Choroid plexus epithelial cell (primary cell): Measurements from ENCODE around the gene TSPYL6.

ENCODE experiments used
- DNase-seq: peaks from one replicate; pipeline ENCODE4 v3.0.0-alpha.2; 2010; ENCODE audit warnings: low read depth
- H3K4me3 ChIP-seq: 2 replicates; pipeline ENCODE4 v1.5.1; 2011; ENCODE audit warnings: low read depth, mild to moderate bottlenecking, control low read depth, low read length, moderate library complexity
- TF ChIP-seq, protein P1 (sequence below): conservative IDR thresholded peaks from 2 replicates; pipeline ENCODE4 v1.5.1; 2011; ENCODE audit warnings: low read depth, mild to moderate bottlenecking, control low read depth, inconsistent platforms, low read length, moderate library complexity

TSPYL6 gene

GRCh38 chr2:54239427-54239826, 16.6 kb downstream of the TSPYL6 start:
- TF ChIP-seq, protein P1, sequence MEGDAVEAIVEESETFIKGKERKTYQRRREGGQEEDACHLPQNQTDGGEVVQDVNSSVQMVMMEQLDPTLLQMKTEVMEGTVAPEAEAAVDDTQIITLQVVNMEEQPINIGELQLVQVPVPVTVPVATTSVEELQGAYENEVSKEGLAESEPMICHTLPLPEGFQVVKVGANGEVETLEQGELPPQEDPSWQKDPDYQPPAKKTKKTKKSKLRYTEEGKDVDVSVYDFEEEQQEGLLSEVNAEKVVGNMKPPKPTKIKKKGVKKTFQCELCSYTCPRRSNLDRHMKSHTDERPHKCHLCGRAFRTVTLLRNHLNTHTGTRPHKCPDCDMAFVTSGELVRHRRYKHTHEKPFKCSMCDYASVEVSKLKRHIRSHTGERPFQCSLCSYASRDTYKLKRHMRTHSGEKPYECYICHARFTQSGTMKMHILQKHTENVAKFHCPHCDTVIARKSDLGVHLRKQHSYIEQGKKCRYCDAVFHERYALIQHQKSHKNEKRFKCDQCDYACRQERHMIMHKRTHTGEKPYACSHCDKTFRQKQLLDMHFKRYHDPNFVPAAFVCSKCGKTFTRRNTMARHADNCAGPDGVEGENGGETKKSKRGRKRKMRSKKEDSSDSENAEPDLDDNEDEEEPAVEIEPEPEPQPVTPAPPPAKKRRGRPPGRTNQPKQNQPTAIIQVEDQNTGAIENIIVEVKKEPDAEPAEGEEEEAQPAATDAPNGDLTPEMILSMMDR, result no peak
- H3K4me3 ChIP-seq, result no peak overlapping the region
- peak; percentile 91 for DNase-seq

DNA sequence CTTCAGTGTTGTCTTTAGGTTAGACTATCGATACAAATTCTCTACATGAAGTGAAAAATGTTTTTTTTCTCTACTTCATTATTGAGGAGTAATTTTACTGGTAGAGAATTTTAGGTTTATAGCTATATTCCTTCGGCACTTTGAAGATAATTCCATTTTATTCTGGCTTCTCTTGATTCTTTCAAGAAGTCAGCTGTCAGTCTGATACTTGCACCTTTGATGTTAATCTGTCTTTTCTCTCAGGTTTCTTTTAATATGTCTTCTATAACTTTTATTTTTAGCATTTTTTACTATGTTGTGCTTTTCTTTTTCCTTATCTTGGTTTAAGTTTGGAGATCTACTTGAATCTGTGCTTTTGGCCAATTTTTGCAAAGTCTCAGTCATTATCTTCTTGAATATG, 18.6 kb downstream of the TSPYL6 start:
- no peak overlapping the region for H3K4me3 ChIP-seq
- TF ChIP-seq, protein P1, result no peak
- DNase-seq, result no peak

- DNase-seq, result no peak
- TF ChIP-seq, protein P1, result no peak
- H3K4me3 ChIP-seq, result no peak overlapping the region
Observed at GRCh38 chr2:54233832-54234649, 22.0 kb downstream of the TSPYL6 start.

GRCh38 chr2:54228945-54229344, 27.1 kb downstream of the TSPYL6 start:
- DNase-seq, result peak; percentile 37
- TF ChIP-seq, protein P1, result no peak
- H3K4me3 ChIP-seq, result no peak overlapping the region

DNA sequence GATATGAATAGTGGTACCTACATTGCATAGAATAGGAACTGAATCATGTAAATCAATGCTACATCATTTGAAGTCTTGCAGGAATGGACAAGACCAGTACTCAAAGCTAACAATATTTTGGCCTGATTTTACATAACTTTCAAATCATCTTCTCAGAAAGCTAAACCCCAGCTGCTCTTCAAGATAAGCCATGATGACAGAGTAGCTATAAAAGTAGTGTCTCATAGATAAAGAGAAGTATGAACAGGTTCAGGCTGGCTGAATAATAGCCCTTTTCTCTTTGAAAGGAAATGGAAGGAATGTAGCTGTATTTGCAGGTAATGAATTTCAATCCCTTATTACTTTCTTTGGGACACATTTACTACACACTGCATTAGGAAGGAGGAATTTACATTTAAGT, 28.2 kb downstream of the TSPYL6 start:
- TF ChIP-seq, protein P1, result no peak
- no peak overlapping the region for H3K4me3 ChIP-seq
- DNase-seq, result no peak

GRCh38 chr2:54226260-54226659, 29.8 kb downstream of the TSPYL6 start:
- DNase-seq, result peak; percentile 35
- TF ChIP-seq, protein P1, result no peak
- H3K4me3 ChIP-seq, result no peak overlapping the region

DNA sequence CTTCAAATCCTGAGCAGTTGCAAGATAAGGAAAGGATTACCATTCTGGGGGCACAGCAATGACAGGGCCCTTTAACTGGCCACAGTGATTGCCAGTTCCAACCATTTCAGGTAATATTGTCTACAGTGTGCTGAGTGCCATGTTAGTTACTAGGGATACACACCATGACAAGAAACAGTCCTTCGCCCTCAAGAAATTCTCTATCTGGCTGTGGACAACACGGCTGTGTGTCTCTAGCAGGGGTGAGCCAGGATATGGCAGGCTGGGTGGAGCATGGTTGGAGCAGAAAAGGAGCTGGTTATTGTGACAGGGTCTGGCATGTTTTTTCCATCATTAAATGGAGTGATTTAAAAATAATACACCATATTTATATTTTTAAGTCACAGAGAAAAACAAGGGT, 31.0 kb downstream of the TSPYL6 start:
- TF ChIP-seq, protein P1, result no peak
- no peak overlapping the region for H3K4me3 ChIP-seq
- DNase-seq, result no peak
